AG09319 (cell line): Measurements from ENCODE around the gene CCSER1.

Experiments
- DNase-seq: peaks from one replicate; pipeline ENCODE4 v3.0.0-alpha.2; 2010; ENCODE audit warnings: low read depth; ENCODE audit errors: extremely low read depth
- CTCF ChIP-seq: IDR thresholded peaks from 2 replicates; pipeline ENCODE4 v1.5.1; 2011; ENCODE audit warnings: low read depth, mild to moderate bottlenecking, inconsistent platforms, low read length, moderate library complexity

Gene CCSER1

GRCh38 chr4:90445380-90445779 lies 318.2 kb downstream of the CCSER1 start:
- no peak for TF ChIP-seq CTCF

GRCh38 chr4:90449626-90450025 lies 322.4 kb downstream of the CCSER1 start:
- DNase-seq = no peak
- no peak for TF ChIP-seq CTCF

More at GRCh38 chr4:90445380-90445779, 318.2 kb downstream of the CCSER1 start:
- no peak for DNase-seq

GRCh38 chr4:90456891-90457290 lies 329.7 kb downstream of the CCSER1 start:
- DNase-seq = no peak
- TF ChIP-seq CTCF = no peak

- TF ChIP-seq CTCF = no peak
Observed at GRCh38 chr4:90457817-90458216, 330.6 kb downstream of the CCSER1 start.

DNA sequence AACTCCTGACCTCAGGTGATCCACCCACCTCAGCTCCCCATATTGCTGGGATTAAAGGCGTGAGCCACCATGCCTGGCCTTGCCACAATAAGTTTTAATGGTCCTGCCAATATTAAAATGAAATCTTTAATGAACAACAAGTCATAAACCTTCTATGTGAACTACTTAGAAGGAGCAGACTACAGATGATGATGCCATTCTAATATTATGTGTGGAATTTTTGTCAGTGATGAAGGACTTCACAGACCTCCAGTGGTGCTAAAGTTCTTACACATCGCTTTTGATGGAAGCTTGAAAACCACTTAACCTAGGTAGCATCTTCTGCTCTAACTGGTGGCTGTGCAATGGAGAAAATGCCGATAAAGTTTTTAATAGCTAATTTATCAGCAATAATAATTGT lies 331.4 kb downstream of the CCSER1 start:
- no peak for TF ChIP-seq CTCF
- DNase-seq = no peak

More at GRCh38 chr4:90457817-90458216, 330.6 kb downstream of the CCSER1 start:
- DNase-seq = no peak

DNA sequence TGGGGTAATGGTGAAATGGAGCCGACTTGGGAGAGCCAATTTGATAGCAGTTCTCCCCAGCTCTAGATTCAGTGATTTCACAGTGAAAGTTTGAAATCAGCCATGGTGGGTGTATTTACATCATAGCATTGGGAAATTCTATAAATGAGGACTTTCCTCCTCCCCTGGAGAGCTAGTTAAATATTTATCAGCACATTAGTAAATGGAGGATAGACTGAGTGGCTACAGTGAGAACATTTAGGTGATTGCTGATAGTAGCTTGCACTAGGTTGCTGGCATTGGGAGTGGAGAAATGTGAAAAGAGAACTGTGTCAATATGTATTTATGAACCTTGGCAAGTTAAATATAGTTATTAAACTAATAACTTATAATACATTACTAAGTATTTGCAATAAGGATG lies 347.3 kb downstream of the CCSER1 start:
- DNase-seq = no peak
- TF ChIP-seq CTCF = no peak

- no peak for DNase-seq
- no peak for TF ChIP-seq CTCF
Observed at GRCh38 chr4:90476019-90476418, 348.8 kb downstream of the CCSER1 start.
